ENCODE results near the gene CPNE2. TPM values are rescaled to one million over a fixed set of nuclear protein-coding genes. Genes with fewer than 3 reads are reported as not detected.

CPNE2 gene
- total and polyA plus RNA-seq, 2 of the 8 experiments (the other 6 are each of a cell fraction or from before 2014, with no cell fraction given): 10.6 to 39.5 TPM

GRCh38 chr16:57108432-57108831 lies 16.0 kb downstream of the CPNE2 start (continued):
- TF ChIP-seq RXRA (IDR thresholded peaks at IDR 0.05; ENCODE audit: insufficient read depth, low read depth, low read length) (no peak), JUN (IDR thresholded peaks at IDR 0.05; ENCODE audit: low read depth, low read length) (no peak), SIRT6 (IDR thresholded peaks at IDR 0.05; ENCODE audit: low read length) (no peak), GABPA (IDR thresholded peaks at IDR 0.05; ENCODE audit: borderline replicate concordance, insufficient read depth, low read length) (no peak)
